Activated CD8-positive, alpha-beta T cell treated with anti-CD3 and anti-CD28 coated beads for 36 hours (primary cell): ENCODE results near the gene PLA2G4D. TPM values are rescaled to one million over a fixed set of nuclear protein-coding genes. Genes with fewer than 3 reads are reported as not detected.

Experiments used
- ATAC-seq: fragments of 200-7000 bp; cut with Tn5 transposase; one replicate; pipeline ENCODE4 v1.10.0; 2021; ENCODE audit warnings: mild to moderate bottlenecking, moderate library complexity
- CTCF ChIA-PET: fragments of 350-600 bp; sonication (Branson Sonifier 250); formaldehyde crosslinking; loops from one replicate; lab custom pipeline; 2021; ENCODE audit warnings: antibody characterized with exemption; lab: Charles Lee
- POLR2A ChIA-PET: fragments of 350-600 bp; sonication (Branson Sonifier 250); formaldehyde crosslinking; loops from one replicate; lab custom pipeline; 2021; ENCODE audit warnings: antibody characterized with exemption; lab: Charles Lee
- DNase-seq: peaks from one replicate; pipeline ENCODE4 v3.0.0-alpha.2; 2020
- H3K27ac Mint-ChIP-seq: one replicate; pipeline ENCODE4 v1.8.0; 2021; ENCODE audit warnings: mild to moderate bottlenecking, mixed read lengths
- H3K27me3 Mint-ChIP-seq: one replicate; pipeline ENCODE4 v1.8.0; 2021; ENCODE audit warnings: mixed read lengths
- H3K36me3 Mint-ChIP-seq: one replicate; pipeline ENCODE4 v1.8.0; 2021; ENCODE audit warnings: low read depth, mixed read lengths
- H3K4me1 Mint-ChIP-seq: one replicate; pipeline ENCODE4 v1.8.0; 2021; ENCODE audit warnings: low read depth, mixed read lengths
- H3K4me3 Mint-ChIP-seq: one replicate; pipeline ENCODE4 v1.8.0; 2021; ENCODE audit warnings: mild to moderate bottlenecking, moderate library complexity, mixed read lengths
- H3K9me3 Mint-ChIP-seq: one replicate; pipeline ENCODE4 v1.8.0; 2021; ENCODE audit warnings: mixed read lengths
- CTCF ChIP-seq: fragments of 200-600 bp; IDR thresholded peaks from one replicate; pipeline ENCODE4 v1.8.0; 2022; ENCODE audit warnings: antibody characterized with exemption, mild to moderate bottlenecking
- intact Hi-C: fragments of 100-400 bp; cut with micrococcal nuclease; formaldehyde crosslinking; loops from one replicate; pipeline ENCODE4 v1.10.0; 2022
- total RNA-seq, 2 experiments: library from RNA; stranded (reverse); gene quantifications; one replicate each; pipeline ENCODE4 v1.2.3, GENCODE V29; 2021

Gene PLA2G4D
- total RNA-seq, 2 experiments from 2014 or later: not detected

GRCh38 chr15:42033214-42033873 is 61.0 kb downstream of the PLA2G4D start:
- ATAC-seq: peak; percentile 83
- H3K4me3 Mint-ChIP-seq: no peak overlapping the region
- H3K36me3 Mint-ChIP-seq: no peaks in the 10 kb centered on the region
- no peaks in the 10 kb centered on the region for H3K27me3 Mint-ChIP-seq
- TF ChIP-seq CTCF: no peak
- intact Hi-C loops: no loop called here
- peaks cover 5% of the 10 kb centered on the region for H3K9me3 Mint-ChIP-seq
- ChIA-PET POLR2A (no interaction called here), CTCF (no interaction called here)
- DNase-seq: peak; percentile 27
- peak overlapping the region; percentile 1 for H3K27ac Mint-ChIP-seq
- peaks cover 10% of the 10 kb centered on the region for H3K4me1 Mint-ChIP-seq

- intact Hi-C loops: no loop called here
- DNase-seq (no peak), ATAC-seq (no peak)
- ChIA-PET CTCF (no interaction called here), POLR2A (no interaction called here)
- no peaks in the 10 kb centered on the region for H3K27me3 Mint-ChIP-seq
- TF ChIP-seq CTCF: no peak
- H3K4me1 Mint-ChIP-seq: peaks cover 10% of the 10 kb centered on the region
- peak overlapping the region; percentile 1 for H3K27ac Mint-ChIP-seq
- H3K4me3 Mint-ChIP-seq: no peak overlapping the region
- no peaks in the 10 kb centered on the region for H3K36me3 Mint-ChIP-seq
- H3K9me3 Mint-ChIP-seq: peaks cover 5% of the 10 kb centered on the region
These were observed 61.8 kb downstream of the PLA2G4D start for GRCh38 chr15:42032376-42033213.

GRCh38 chr15:42031198-42031915 is 63.0 kb downstream of the PLA2G4D start:
- CTCF ChIA-PET: no interaction called here
- intact Hi-C loops: no loop called here
- H3K9me3 Mint-ChIP-seq: peaks cover 5% of the 10 kb centered on the region

GRCh38 chr15:42027521-42027920 is 66.8 kb downstream of the PLA2G4D start:
- peaks cover 5% of the 10 kb centered on the region for H3K9me3 Mint-ChIP-seq
- H3K27me3 Mint-ChIP-seq: peaks cover 2% of the 10 kb centered on the region
- no peaks in the 10 kb centered on the region for H3K4me1 Mint-ChIP-seq
- no peak overlapping the region for H3K4me3 Mint-ChIP-seq
- ATAC-seq (no peak), DNase-seq (no peak)
- TF ChIP-seq CTCF: no peak
- CTCF ChIA-PET: no interaction called here
- no peak overlapping the region for H3K27ac Mint-ChIP-seq
- H3K36me3 Mint-ChIP-seq: no peaks in the 10 kb centered on the region
- intact Hi-C loops: no loop called here
- POLR2A ChIA-PET: no interaction called here

More at GRCh38 chr15:42031198-42031915, 63.0 kb downstream of the PLA2G4D start:
- POLR2A ChIA-PET: no interaction called here
- no peak for TF ChIP-seq CTCF
- Mint-ChIP-seq H3K4me1 (peaks cover 10% of the 10 kb centered on the region), H3K4me3 (no peak overlapping the region), H3K27me3 (peaks cover 1% of the 10 kb centered on the region), H3K36me3 (no peaks in the 10 kb centered on the region), H3K27ac (no peak overlapping the region)
- no peak for ATAC-seq
- no peak for DNase-seq
